ENCODE data around the gene ZSCAN18.

GRCh38 chr19:58098682-58098998 lies 609 bp upstream of the ZSCAN18 start:
- TF ChIP-seq, protein P1, sequence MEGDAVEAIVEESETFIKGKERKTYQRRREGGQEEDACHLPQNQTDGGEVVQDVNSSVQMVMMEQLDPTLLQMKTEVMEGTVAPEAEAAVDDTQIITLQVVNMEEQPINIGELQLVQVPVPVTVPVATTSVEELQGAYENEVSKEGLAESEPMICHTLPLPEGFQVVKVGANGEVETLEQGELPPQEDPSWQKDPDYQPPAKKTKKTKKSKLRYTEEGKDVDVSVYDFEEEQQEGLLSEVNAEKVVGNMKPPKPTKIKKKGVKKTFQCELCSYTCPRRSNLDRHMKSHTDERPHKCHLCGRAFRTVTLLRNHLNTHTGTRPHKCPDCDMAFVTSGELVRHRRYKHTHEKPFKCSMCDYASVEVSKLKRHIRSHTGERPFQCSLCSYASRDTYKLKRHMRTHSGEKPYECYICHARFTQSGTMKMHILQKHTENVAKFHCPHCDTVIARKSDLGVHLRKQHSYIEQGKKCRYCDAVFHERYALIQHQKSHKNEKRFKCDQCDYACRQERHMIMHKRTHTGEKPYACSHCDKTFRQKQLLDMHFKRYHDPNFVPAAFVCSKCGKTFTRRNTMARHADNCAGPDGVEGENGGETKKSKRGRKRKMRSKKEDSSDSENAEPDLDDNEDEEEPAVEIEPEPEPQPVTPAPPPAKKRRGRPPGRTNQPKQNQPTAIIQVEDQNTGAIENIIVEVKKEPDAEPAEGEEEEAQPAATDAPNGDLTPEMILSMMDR (conservative IDR thresholded peaks at IDR 0.05 in 1 of 2, IDR thresholded peaks at IDR 0.05 in 1 of 2; ENCODE audit: extremely low read depth in 1 of 2, insufficient read depth in 1 of 2, low read depth in 1 of 2, low read length in 2 of 2): no peak
- no peak for TF ChIP-seq EZH2 (IDR thresholded peaks at IDR 0.05; ENCODE audit: borderline replicate concordance, low read length)

Measured in mammary epithelial cell (primary cell).